GM04503 (cell line): ENCODE results near the gene CDC42EP4.

Experiments
- DNase-seq: peaks from one replicate; pipeline ENCODE4 v3.0.0-alpha.2; 2012; ENCODE audit warnings: low read depth

CDC42EP4 gene

DNA sequence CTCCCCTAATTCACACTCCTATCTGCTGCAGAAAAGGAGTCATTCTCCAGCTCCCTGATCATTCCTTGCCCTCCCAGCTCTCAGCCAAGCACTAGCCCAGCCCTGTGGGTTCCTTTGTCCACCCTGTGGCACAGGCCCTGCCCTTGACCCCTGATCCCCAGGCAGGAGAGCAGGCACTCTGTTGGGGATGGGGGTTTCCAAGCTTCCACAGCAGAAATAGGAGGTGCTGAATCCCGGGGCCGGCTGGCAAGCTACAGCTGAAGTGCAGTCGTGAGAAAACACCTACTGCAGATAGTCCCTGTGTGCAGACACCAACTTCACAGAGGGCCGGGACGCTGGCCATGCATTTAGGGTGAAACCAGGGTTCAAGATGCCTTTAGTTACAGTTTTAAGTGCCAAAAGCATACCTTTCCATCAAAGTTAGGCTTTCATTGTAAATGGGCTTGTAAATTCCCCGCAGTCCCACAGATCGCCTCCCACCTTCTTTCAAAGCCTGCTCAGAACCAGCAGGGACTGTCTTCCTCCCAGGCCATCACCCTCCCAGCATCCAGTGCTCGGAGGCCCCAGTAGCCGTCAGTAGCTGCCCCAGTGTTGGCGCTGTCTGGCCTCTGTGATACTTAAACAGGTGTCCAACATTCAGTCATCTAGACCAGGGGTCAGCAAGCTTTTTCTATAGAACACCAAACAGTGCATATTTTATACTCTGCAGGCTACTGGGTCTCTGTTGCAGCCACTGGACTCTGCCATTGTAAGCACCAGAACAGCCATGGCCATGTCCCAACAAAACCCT lies 60.8 kb downstream of the CDC42EP4 start:
- no peak for DNase-seq

DNA sequence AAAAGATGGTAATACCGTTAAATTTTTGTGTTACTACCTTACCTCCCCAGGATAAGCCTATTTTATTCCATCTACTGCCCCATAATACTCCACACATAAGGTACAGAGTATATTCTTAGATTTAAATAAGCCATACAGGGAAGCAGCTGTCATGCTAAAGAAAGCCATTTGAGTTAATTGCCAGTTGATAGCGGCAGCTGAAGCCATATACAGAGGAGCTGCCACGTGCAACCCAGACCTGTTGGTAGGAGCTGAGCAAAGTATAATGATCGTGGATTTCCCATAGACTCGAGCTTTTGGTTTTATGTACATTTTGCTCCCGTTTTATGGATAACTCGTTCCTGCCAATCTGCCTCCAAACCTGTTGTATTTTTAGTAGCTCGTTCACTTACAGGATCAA lies 62.1 kb downstream of the CDC42EP4 start:
- DNase-seq: no peak

DNA sequence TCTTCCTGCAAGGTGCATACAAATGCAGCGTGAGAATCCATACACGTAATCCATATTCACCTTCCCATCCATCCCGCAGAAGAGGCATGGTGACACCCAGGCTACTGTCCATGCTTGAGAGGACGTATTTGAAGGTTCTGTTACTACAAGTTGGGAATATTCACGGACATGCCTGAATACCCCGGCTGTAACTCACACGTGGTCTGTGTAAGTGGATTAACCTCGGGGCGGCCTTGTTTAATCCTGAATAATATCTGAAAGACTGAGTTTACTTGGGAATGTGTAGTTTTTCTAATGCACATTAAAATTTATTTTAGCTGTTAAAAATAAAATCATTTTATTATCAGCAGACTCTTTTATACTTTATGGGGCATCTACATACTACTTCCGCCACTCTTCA lies 63.3 kb downstream of the CDC42EP4 start:
- DNase-seq: no peak

DNA sequence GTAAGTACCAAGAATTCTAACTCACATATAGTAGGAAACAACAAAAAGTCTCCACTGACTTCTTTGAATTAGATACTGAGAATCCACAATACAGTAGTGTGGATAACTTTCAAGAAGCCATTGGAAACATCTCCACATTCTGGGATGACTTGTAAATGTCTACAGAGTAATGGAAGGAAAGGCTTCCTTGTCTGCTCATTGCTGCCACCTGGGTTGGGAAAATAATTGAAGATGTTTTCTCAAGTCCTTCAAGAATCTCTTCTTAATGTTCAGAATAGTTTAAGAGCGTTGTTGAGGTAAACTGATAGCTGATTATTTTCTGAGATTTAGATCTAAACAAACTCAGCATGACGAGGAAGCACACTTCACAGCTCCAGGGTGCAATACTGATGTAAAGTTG lies 64.1 kb downstream of the CDC42EP4 start:
- DNase-seq: no peak

DNA sequence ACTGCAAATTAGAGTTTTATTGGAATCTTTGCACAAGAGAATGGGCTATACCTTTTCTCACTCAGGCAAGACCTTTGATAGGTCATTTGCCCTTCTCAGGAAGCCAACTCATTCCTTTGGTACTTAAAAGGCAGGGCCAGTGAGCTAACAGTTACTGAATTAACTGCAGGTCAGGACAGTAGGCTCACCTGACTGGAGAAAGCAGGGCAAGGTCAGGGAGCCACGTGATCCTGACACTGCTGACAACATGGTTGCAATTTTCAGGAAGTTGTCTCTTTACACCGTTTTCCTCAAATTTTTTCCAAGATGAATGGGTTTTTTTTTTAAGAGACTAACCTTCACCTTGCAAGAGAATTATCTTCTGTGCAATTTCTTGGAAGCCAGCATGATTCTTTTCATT lies 71.2 kb downstream of the CDC42EP4 start:
- DNase-seq: no peak

DNA sequence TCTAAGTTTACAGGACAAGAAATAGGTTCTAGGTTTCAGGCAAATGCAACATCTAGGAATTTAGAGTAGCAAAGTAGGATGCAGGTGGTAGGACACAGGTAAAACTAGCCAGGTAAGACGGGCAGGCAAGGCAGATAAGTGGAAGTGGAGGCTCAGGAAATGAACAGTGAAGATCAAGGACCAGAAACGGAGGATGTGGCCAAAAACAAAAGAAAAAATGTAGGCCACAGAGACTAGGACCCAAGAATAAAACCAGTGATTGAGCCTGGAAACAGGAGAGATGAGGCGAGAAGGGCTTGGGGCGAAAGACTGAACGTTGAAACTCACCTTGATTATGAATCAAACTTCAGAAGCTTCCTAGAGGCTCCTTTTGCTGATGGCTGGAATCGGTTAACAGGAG lies 74.1 kb downstream of the CDC42EP4 start:
- no peak for DNase-seq

DNA sequence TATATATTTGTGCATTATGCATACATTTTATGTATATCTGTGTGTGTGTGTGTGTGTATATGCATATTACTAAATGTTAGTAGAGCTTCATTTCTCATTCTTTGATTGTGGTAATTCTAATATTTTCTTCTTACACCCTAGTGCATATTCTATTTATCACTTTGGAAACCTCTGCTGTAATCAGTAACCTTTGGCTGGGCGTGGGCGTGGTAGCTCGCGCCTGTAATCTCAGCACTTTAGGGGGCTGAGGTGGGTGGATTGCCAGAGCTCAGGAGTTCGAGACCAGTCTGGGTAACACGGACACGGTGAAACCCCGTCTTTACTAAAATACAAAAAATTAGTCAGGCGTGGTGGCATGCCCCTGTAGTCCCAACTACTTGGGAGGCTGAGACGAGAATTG lies 77.1 kb downstream of the CDC42EP4 start:
- no peak for DNase-seq
